ENCODE measurements around the gene DHRSX. TPM values are rescaled to one million over a fixed set of nuclear protein-coding genes. Genes with fewer than 3 reads are reported as not detected.
"Not testable (repeated sequence)": the region's sequence is repeated elsewhere in the genome, so short reads cannot be mapped to it uniquely, and the experiment has no call there.

The DHRSX gene
- total RNA-seq, 2 experiments from 2014 or later, result 13.8 to 17.7 TPM

DNA sequence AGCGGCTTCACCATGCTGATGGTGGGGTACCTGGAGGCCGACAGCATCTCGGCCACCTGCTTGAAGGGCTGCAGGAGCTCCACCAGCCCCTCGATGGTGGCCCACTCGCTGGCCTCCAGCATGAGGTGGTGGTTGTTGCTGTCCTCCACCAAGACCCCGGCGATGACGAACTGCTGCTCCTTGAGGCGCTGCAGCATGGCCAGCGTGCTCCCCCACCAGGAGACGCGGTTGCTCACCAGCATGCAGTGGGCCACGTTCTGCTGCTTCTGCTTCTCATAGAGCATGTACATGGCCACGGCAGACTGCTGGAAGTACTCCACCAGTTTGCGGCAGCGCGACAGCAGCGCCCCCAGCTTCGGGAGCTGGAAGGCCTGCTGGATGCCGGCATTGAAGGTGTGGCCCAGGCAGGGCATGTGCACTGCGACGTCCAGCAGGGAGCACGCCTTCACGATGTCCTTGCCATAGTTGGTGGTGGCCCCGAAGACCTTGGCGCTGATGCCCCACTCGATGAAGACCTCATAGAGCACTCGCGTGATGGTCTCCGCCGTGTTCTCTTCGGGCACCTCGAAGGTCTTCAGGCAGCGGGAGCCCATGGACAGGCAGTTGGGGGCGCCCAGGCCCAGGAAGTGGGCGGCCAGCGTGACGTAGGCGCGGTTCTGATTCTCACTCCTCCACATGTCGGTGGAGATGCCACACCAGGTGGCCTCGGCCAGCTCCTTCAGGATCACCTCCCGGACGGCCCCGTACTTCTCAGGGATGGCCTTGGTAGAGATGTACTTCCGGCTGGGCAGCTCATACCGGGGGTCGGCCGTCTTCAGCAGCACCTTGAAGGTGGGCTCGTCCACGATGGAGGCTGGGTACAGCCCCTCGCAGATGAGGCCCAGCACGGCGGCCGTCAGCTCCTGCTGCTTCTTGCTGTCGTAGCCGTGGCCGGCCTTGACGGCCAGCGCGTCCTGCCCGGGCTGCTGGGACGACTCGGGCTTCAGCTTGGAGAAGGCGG is 11.0 kb downstream of the DHRSX start:
- ChIA-PET CTCF (no interaction called here), POLR2A (no interaction called here)
- Mint-ChIP-seq H3K4me1 (no peaks in the 10 kb centered on the region), H3K9me3 (ENCODE audit: low read depth) (no peaks in the 10 kb centered on the region), H3K4me3 (no peak overlapping the region), H3K27me3 (no peaks in the 10 kb centered on the region), H3K36me3 (ENCODE audit: low read depth) (peaks cover 43% of the 10 kb centered on the region), H3K27ac (no peak overlapping the region)
- no peak for ATAC-seq
- intact Hi-C loops (cut with DNase I, micrococcal nuclease), result no loop called here
- DNase-seq, result no peak

DNA sequence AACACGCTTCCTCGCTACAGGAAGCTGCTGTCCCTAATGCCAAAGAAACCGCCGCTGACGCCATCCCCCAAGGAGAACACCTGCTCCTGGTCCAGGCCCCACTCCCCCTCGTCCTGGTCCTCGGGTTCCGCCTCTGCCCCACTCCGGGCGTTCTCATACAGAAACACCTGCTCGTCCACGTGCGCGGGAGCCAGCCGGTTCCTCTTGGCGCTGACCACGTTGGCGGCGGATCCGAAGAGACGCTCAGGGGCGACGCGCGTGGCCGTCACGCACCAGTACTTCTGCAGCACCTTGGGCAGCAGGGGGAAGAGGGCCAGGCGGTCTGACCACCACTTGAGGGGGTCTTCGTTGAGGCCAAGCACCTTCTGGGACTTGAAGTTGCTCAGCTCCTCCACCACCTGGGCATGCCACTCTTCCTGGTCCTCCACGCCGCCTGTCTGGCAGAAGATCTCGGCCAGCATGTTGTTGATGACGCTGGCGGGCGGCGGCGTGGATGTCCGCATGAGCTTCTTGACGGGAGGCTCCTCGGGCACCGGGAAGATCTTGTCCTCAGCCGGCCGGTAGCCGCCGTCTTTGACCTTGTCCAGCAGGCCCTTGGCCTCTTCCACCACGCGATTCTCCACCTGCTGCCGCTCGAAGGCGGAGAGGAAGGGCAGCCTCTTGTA is 12.0 kb downstream of the DHRSX start:
- H3K4me3 Mint-ChIP-seq, result no peak overlapping the region
- H3K4me1 Mint-ChIP-seq, result no peaks in the 10 kb centered on the region
- H3K9me3 Mint-ChIP-seq (ENCODE audit: low read depth), result no peaks in the 10 kb centered on the region
- intact Hi-C loops (cut with DNase I, micrococcal nuclease), result no loop called here
- H3K27me3 Mint-ChIP-seq, result no peaks in the 10 kb centered on the region
- POLR2A ChIA-PET, result no interaction called here
- CTCF ChIA-PET, result no interaction called here
- no peak for ATAC-seq
- H3K27ac Mint-ChIP-seq, result no peak overlapping the region
- peaks cover 43% of the 10 kb centered on the region for H3K36me3 Mint-ChIP-seq (ENCODE audit: low read depth)
- DNase-seq, result no peak

DNA sequence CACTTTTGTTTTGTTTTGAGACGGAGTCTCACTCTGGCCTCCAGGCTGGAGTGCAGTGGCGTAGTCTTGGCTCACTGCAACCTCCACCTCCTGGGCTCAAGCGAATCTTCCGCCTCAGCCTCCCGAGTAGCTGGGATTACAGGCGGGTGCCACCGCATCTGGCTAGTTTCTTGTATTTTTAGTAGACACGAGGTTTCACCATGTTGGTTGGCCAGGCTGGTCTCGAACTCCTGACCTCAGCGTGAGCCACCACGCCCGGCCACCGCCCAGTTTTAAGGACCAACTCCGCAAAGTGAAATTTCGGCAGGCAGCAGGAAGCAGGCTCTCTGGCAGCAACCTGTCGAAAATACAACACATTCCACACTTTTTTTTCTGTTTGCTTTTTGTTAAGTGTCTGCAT is 13.4 kb downstream of the DHRSX start:
- Mint-ChIP-seq H3K27ac (no peak overlapping the region), H3K36me3 (ENCODE audit: low read depth) (peaks cover 45% of the 10 kb centered on the region), H3K27me3 (no peaks in the 10 kb centered on the region), H3K9me3 (ENCODE audit: low read depth) (no peaks in the 10 kb centered on the region), H3K4me1 (no peaks in the 10 kb centered on the region), H3K4me3 (no peak overlapping the region)
- CTCF ChIA-PET, result no interaction called here
- intact Hi-C loops (cut with DNase I, micrococcal nuclease), result no loop called here
- POLR2A ChIA-PET, result no interaction called here
- no peak for ATAC-seq
- no peak for DNase-seq

DNA sequence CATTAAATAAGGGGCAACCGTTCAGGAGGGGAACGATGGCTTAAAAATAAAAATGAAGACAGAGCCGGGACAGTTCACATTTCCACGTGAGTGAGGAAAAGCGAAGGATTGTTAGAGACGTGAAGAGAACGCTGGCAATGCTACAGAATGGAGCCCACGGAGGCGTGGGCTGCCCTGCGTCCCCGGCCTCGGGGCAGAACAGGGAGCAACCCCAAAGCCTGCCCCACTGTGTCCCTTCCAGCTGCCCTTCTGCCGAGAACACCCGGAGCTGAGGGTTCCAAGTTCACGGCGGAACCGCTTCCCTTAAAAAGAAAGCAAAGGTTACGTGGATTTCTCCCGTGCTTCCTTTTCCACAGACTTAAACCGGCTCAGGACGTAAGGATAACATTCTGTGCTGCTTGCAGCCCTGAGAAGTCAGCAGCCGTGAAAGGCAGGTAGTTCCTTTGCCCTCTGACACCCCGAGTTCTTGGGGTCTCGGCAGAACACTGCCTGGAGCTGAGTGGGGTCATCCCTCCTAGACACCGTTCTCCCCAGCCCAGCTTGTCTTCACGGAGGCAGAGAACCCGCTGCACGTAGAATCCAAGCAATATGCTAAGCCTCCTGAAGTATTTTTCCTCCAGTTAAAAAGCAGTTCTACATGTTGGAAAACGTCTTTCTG is 14.2 kb downstream of the DHRSX start:
- no peak for ATAC-seq
- no peaks in the 10 kb centered on the region for H3K4me1 Mint-ChIP-seq
- H3K4me3 Mint-ChIP-seq, result no peak overlapping the region
- intact Hi-C loops (cut with DNase I, micrococcal nuclease), result no loop called here
- no peak for DNase-seq
- no peaks in the 10 kb centered on the region for H3K27me3 Mint-ChIP-seq
- POLR2A ChIA-PET, result no interaction called here
- CTCF ChIA-PET, result no interaction called here
- no peaks in the 10 kb centered on the region for H3K9me3 Mint-ChIP-seq (ENCODE audit: low read depth)
- peaks cover 45% of the 10 kb centered on the region for H3K36me3 Mint-ChIP-seq (ENCODE audit: low read depth)
- no peak overlapping the region for H3K27ac Mint-ChIP-seq

DNA sequence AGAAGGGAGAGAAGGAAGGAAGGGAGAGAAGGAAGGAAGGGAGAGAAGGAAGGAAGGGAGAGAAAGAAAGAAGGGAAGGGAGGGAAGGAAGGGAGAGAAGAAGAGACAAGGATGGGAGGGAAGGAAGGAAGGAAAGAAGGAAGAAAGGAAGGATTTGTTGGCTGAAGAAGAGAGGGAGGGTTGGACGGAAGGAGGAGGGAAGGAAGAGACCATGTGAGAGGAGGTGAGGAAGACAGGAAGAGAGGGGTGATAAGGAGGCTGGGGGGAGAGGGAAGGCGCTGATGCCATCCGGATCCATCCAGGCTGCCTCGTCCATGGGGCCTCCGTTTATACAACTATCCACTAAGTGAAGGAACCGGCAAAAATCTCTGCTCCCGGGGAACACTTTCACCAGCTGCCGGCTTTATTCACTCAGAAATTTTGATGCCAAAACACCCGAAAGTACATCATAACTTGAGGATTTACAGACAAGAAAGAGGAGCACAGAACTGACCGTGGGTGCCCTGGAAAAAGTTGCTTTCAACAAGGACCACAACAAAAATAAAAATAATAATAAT is 14.9 kb downstream of the DHRSX start:
- H3K36me3 Mint-ChIP-seq (ENCODE audit: low read depth), result peaks cover 42% of the 10 kb centered on the region

DNA sequence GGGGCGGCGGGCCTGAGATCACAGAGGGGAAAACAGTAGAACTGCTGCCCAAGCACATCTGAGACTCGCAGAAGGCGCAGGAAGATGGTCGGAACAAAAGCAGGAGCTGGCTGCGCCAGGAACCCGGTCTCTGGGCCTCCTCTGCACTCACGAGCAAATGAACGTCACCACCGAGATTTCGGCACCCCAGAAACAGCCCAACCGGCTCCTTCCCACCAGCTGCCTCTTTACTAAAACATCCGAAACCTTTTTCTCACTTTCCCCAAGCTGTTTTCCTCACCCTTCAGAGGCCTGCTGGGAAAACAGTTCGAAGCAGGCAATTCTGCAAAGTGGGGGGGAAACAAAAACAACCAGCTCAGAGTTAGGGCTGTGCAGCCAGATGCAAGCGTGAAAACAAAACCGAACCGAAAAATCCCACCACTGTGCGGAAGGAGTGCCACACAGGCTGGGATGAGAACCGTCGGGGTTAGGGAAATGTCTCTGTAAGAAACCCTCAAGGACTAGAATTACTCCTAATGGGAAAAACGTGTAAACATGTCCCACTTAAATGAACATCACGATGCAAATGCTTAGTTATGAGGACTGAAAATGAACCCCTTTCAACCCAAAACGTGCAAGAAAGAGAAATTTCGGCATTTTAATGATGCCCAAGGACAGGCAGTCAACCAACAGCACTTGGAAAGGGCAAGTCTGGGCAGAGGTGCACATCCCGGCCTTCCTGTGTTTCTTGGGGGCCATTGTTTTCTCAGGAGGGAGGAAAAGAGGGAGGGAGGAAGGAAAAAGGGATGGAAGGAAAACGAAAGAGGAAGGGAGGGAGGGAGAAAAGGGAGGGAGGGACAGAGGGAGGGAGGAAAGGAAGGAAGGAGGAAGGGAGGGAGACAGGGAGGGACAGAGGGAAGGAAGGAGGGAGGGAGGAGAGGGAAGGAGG is 15.8 kb downstream of the DHRSX start:
- H3K27ac Mint-ChIP-seq, result no peak overlapping the region
- CTCF ChIA-PET, result no interaction called here
- H3K36me3 Mint-ChIP-seq (ENCODE audit: low read depth), result peaks cover 37% of the 10 kb centered on the region
- H3K9me3 Mint-ChIP-seq (ENCODE audit: low read depth), result peaks cover 3% of the 10 kb centered on the region
- H3K4me1 Mint-ChIP-seq, result no peaks in the 10 kb centered on the region
- intact Hi-C loops (cut with DNase I, micrococcal nuclease), result no loop called here
- POLR2A ChIA-PET, result no interaction called here
- no peaks in the 10 kb centered on the region for H3K27me3 Mint-ChIP-seq
- ATAC-seq, result no peak
- no peak overlapping the region for H3K4me3 Mint-ChIP-seq
- no peak for DNase-seq

More for the DNA sequence above, 14.9 kb downstream of the DHRSX start:
- Mint-ChIP-seq H3K27ac (no peak overlapping the region), H3K4me1 (no peaks in the 10 kb centered on the region), H3K4me3 (no peak overlapping the region), H3K27me3 (no peaks in the 10 kb centered on the region), H3K9me3 (ENCODE audit: low read depth) (no peaks in the 10 kb centered on the region)
- ChIA-PET CTCF (no interaction called here), POLR2A (no interaction called here)
- ATAC-seq (no peak), DNase-seq (no peak)
- intact Hi-C loops (cut with DNase I, micrococcal nuclease), result no loop called here

DNA sequence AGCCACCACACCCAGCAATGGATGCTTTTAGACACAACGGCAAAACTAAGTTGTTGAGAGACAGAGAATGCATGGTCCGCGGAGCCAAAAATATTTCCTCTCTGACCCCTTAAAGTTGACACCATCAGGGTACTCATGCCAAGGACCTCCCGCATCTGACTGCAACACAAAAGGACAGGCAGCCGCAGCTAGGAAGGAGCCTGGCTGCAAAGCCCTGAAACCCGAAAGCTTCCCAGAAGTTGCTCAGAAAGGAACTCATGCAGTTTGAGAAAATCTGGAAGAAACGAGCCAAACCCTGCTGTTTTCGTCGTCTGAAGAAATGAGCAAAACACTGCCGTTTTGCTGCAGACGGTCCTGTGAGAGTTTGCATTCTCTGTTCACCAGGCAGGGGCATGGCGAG is 16.5 kb downstream of the DHRSX start:
- peaks cover 37% of the 10 kb centered on the region for H3K36me3 Mint-ChIP-seq (ENCODE audit: low read depth)
- ATAC-seq (no peak), DNase-seq (no peak)
- intact Hi-C loops (cut with DNase I, micrococcal nuclease), result no loop called here
- no peak overlapping the region for H3K27ac Mint-ChIP-seq
- no peak overlapping the region for H3K4me3 Mint-ChIP-seq
- H3K4me1 Mint-ChIP-seq, result no peaks in the 10 kb centered on the region
- H3K27me3 Mint-ChIP-seq, result no peaks in the 10 kb centered on the region
- peaks cover 8% of the 10 kb centered on the region for H3K9me3 Mint-ChIP-seq (ENCODE audit: low read depth)
- ChIA-PET POLR2A (no interaction called here), CTCF (no interaction called here)

DNA sequence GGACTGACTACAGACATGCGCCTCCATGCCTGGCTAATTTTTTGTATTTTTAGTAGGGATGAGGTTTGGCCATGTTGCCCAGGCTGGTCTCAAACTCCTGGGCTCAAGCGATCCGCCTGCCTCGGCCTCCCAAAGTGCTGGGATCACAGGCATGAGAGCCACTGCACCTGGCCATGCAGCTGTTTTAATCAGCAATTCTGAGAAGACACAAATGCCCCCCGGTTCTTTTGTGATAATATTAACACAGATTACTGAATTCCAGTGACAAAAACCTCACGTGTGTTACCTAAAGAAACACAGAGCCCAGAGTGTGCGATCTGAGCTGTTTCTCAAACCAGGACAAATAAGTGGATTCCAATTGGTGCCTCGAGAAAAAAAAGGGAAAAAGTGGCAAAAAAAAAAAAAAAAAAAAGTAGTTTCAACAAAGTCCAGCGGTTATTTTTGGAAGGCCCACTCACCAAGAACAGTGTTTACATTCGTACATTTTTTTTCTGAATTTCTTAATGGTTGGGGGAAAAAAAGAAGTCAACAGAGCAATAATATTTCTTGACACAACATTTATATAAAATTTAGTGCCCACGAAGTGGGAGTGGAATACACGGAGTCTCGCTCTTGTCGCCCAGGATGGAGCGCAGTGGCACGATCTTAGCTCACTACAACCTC is 17.2 kb downstream of the DHRSX start:
- Mint-ChIP-seq H3K4me1 (no peaks in the 10 kb centered on the region), H3K36me3 (ENCODE audit: low read depth) (peaks cover 35% of the 10 kb centered on the region), H3K9me3 (ENCODE audit: low read depth) (peaks cover 8% of the 10 kb centered on the region), H3K4me3 (no peak overlapping the region), H3K27me3 (no peaks in the 10 kb centered on the region), H3K27ac (no peak overlapping the region)
- no peak for DNase-seq
- ATAC-seq, result no peak
- CTCF ChIA-PET, result no interaction called here
- POLR2A ChIA-PET, result no interaction called here
- intact Hi-C loops (cut with DNase I, micrococcal nuclease), result no loop called here

DNA sequence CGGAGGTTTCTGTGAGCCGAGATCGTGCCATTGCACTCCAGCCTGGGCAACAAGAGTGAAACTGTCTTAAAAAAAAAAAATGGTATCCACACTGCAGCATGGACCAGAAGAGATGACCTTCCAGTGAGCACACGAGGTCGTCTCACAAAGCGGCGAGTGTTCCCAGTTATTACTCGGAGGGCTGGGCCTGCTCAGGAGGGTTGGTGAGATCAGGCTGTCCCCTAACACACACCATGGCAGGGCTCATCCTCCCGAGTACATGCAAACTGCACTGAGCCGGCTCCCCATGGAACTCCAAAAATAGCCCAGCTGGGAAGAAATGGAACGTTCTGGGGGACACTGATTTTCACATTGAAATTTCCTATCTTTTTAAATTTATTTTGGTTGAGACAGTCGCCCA is 19.2 kb downstream of the DHRSX start:
- H3K36me3 Mint-ChIP-seq (ENCODE audit: low read depth), result peaks cover 25% of the 10 kb centered on the region
- H3K9me3 Mint-ChIP-seq (ENCODE audit: low read depth); POLR2A ChIA-PET; intact Hi-C loops (cut with DNase I, micrococcal nuclease); ATAC-seq; CTCF ChIA-PET; H3K27me3 Mint-ChIP-seq; DNase-seq; H3K4me3 Mint-ChIP-seq; H3K4me1 Mint-ChIP-seq; H3K27ac Mint-ChIP-seq: not testable (repeated sequence)

DNA sequence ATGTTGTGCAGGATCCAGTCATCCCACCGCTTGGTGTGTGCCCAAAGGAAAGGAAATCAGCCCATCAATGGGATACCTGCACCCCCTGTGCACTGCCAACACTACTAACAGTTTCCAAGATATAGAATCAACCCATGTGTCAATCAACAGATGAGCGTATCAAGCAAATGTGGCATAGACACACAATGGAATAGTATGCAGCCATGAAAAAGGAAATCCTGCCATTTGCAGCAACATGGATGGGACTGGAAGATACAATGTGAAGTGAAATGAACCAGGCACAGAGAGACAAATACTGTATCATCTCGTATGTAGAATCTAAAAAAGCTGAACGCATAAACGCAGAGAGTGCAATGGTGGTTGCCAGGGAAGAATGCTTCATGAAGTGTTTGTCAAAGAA is 20.8 kb downstream of the DHRSX start:
- H3K4me3 Mint-ChIP-seq; intact Hi-C loops (cut with DNase I, micrococcal nuclease); DNase-seq; H3K27ac Mint-ChIP-seq; POLR2A ChIA-PET; H3K27me3 Mint-ChIP-seq; CTCF ChIA-PET; ATAC-seq; H3K4me1 Mint-ChIP-seq: not testable (repeated sequence)
- H3K9me3 Mint-ChIP-seq (ENCODE audit: low read depth), result peaks cover 12% of the 10 kb centered on the region
- peaks cover 26% of the 10 kb centered on the region for H3K36me3 Mint-ChIP-seq (ENCODE audit: low read depth)

DNA sequence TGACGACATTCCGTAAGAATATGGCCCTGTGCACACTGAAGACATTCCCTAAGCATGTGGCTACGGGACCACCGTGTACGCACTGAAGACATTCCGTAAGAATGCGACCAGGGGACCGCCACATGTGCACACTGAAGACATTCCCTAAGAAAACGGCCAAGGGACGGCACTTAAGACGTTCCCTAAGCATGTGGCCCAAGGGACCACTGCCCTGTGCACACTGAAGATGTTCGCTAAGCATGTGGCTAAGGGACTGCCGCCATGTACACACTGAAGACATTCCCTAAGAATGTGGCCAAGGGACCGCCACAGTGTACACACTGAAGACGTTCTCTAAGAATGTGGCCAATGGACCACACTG is 21.4 kb downstream of the DHRSX start:
- no peak overlapping the region for H3K4me3 Mint-ChIP-seq
- CTCF ChIA-PET, result no interaction called here
- peaks cover 12% of the 10 kb centered on the region for H3K9me3 Mint-ChIP-seq (ENCODE audit: low read depth)
- no peak overlapping the region for H3K27ac Mint-ChIP-seq
- H3K4me1 Mint-ChIP-seq, result peaks cover 2% of the 10 kb centered on the region
- ATAC-seq, result no peak
- POLR2A ChIA-PET, result no interaction called here
- H3K36me3 Mint-ChIP-seq (ENCODE audit: low read depth), result peaks cover 26% of the 10 kb centered on the region
- intact Hi-C loops (cut with DNase I, micrococcal nuclease), result no loop called here
- H3K27me3 Mint-ChIP-seq, result no peaks in the 10 kb centered on the region
- DNase-seq, result no peak
